GM10266 (cell line): ENCODE measurements around the gene NUP93.

ENCODE experiments used
- DNase-seq: peaks from one replicate; pipeline ENCODE4 v3.0.0; 2012; ENCODE audit errors: extremely low spot score
- CTCF ChIP-seq: IDR thresholded peaks from 2 replicates; pipeline ENCODE4 v1.5.1; 2012; ENCODE audit warnings: mild to moderate bottlenecking, low read depth; ENCODE audit not compliant: control insufficient read depth, insufficient read depth; ENCODE audit errors: missing control alignments

Gene NUP93

GRCh38 chr16:56870276-56870888, 140.5 kb downstream of the NUP93 start:
- no peak for DNase-seq

GRCh38 chr16:56871172-56871593, 141.3 kb downstream of the NUP93 start:
- DNase-seq, result peak; percentile 69

More at GRCh38 chr16:56870276-56870888, 140.5 kb downstream of the NUP93 start:
- no peak for TF ChIP-seq CTCF

GRCh38 chr16:56872863-56873391, 143.0 kb downstream of the NUP93 start:
- TF ChIP-seq CTCF, result no peak
- DNase-seq, result no peak

More at GRCh38 chr16:56871172-56871593, 141.3 kb downstream of the NUP93 start:
- TF ChIP-seq CTCF, result peak; percentile 32

GRCh38 chr16:56874800-56875199, 144.9 kb downstream of the NUP93 start:
- no peak for TF ChIP-seq CTCF
- no peak for DNase-seq

- no peak for DNase-seq
- TF ChIP-seq CTCF, result no peak
Observed at GRCh38 chr16:56876048-56876447, 146.1 kb downstream of the NUP93 start.

GRCh38 chr16:56877486-56878182, 147.7 kb downstream of the NUP93 start:
- no peak for TF ChIP-seq CTCF
- no peak for DNase-seq

- no peak for TF ChIP-seq CTCF
- DNase-seq, result no peak
Observed at GRCh38 chr16:56878282-56878854, 148.4 kb downstream of the NUP93 start.
